Esophagus muscularis mucosa (tissue), 4 donors: ENCODE results near the gene ATOX1. TPM values are rescaled to one million over a fixed set of nuclear protein-coding genes. Genes with fewer than 3 reads are reported as not detected.
A peak's percentile ranks its signal among the peaks of the same experiment; 100 is the strongest.

Source experiments
- DNase-seq: peaks from one replicate; pipeline ENCODE4 v3.0.0-alpha.2; 2017; ENCODE audit errors: extremely low spot score
- H3K27ac ChIP-seq, 4 donors: fragments of 200-600 bp; sonication (generic); replicated peaks in 1 of 4; 1 replicate in 3 of 4; 2 replicates in 1 of 4; pipeline ENCODE4 v1.5.1; 2016 to 2019; ENCODE audit warnings: mild to moderate bottlenecking in 1 of 4
- H3K27me3 ChIP-seq, 4 donors: fragments of 200-600 bp; sonication (generic); one replicate each; pipeline versions ENCODE4 v1.5.1 to v1.6.0; 2016 to 2019
- H3K36me3 ChIP-seq, 4 donors: fragments of 200-600 bp; sonication (generic); one replicate each; pipeline ENCODE4 v1.5.1; 2016 to 2019
- H3K4me1 ChIP-seq, 4 donors: fragments of 200-600 bp; sonication (generic); one replicate each; pipeline ENCODE4 v1.5.1; 2016 to 2019
- H3K4me3 ChIP-seq, 4 donors: fragments of 200-600 bp; sonication (generic); 1 replicate in 2 of 4; 2 replicates in 2 of 4; pipeline ENCODE4 v1.5.1; 2016 to 2019; ENCODE audit warnings: mild to moderate bottlenecking in 4 of 4, moderate library complexity in 1 of 4
- H3K9me3 ChIP-seq, 4 donors: fragments of 200-600 bp; sonication (generic); 1 replicate in 3 of 4; 2 replicates in 1 of 4; pipeline ENCODE4 v1.5.1; 2016 to 2019
- CTCF ChIP-seq, 3 experiments: fragments of 200-600 bp in 2 of 3; fragments of 450-650 bp in 1 of 3; sonication (generic) in 2 of 3; IDR thresholded peaks; one replicate each; pipeline ENCODE4 v1.5.1; 2017 to 2019; ENCODE audit warnings: antibody characterized with exemption in 3 of 3, mild to moderate bottlenecking in 2 of 3, moderate library complexity in 1 of 3
- EP300 ChIP-seq: sonication (generic); formaldehyde crosslinking; IDR thresholded peaks from one replicate; pipeline ENCODE4 v1.6.1; 2017; ENCODE audit warnings: antibody characterized with exemption
- POLR2A ChIP-seq: fragments of 450-650 bp; IDR thresholded peaks from one replicate; pipeline ENCODE4 v1.6.1; 2017; ENCODE audit warnings: antibody characterized with exemption, moderate library complexity, mild to moderate bottlenecking, low read depth
- POLR2AphosphoS5 ChIP-seq, 2 donors: sonication (generic); formaldehyde crosslinking; IDR thresholded peaks; one replicate each; pipeline ENCODE4 v1.6.1; 2017; ENCODE audit warnings: antibody characterized with exemption in 2 of 2
- WGBS: methylation state at CpG from one replicate; pipeline ENCODE4 v1.1.5; 2018; 5-methylcytosine and 5-hydroxymethylcytosine counted together
- intact Hi-C: fragments of 100-400 bp; cut with DNase I; formaldehyde crosslinking; loops from one replicate; pipeline ENCODE4 v1.15.1; 2023
- total RNA-seq, 4 donors: library from RNA; depleted of rRNA; stranded (reverse); fragments of >200 nt; gene quantifications; one replicate each; pipeline versions ENCODE4 v1.1.0 to v1.2.1, GENCODE V29; 2016

The ATOX1 gene
- total RNA-seq, 4 donors from 2014 or later = 101 to 144 (median 114) TPM

- Histone ChIP-seq H3K9me3 (no peaks in the 10 kb centered on the region), H3K36me3 (no peaks in the 10 kb centered on the region), H3K27me3 (no peaks in the 10 kb centered on the region), H3K27ac (no peak overlapping the region), H3K4me3 (no peak overlapping the region), H3K4me1 (peaks cover 8 to 45% (median 39%) of the 10 kb centered on the region in 4 donors)
- intact Hi-C loops = loop anchor here (5.0 kb wide), 1 partner anchor 65 kb away; no protein-coding TSS in a partner anchor
- TF ChIP-seq EP300 = no peak
- no peak for TF ChIP-seq CTCF (IDR thresholded peaks at IDR 0.05)
- TF ChIP-seq POLR2AphosphoS5 (IDR thresholded peaks at IDR 0.05) = no peak
- DNase-seq = no peak
These were observed 36.5 kb downstream of the ATOX1 start for GRCh38 chr5:151721812-151722391.

GRCh38 chr5:151721087-151721646 is 37.3 kb downstream of the ATOX1 start:
- Histone ChIP-seq H3K4me3 (no peak overlapping the region), H3K9me3 (no peaks in the 10 kb centered on the region), H3K27me3 (no peaks in the 10 kb centered on the region), H3K4me1 (peaks cover 8 to 40% (median 33%) of the 10 kb centered on the region in 4 donors), H3K36me3 (no peaks in the 10 kb centered on the region), H3K27ac (no peak overlapping the region)
- 68% methylated on average over 3 of the region's 3 CpGs for WGBS
- TF ChIP-seq EP300 (no peak), CTCF (IDR thresholded peaks at IDR 0.05) (no peak), POLR2AphosphoS5 (IDR thresholded peaks at IDR 0.05) (no peak), POLR2A (no peak)
- DNase-seq = no peak
- intact Hi-C loops = loop anchor here (5.0 kb wide), 1 partner anchor 64 kb away; no protein-coding TSS in a partner anchor

- whole genome bisulfite sequencing = 81% methylated on average over 2 of the region's 2 CpGs
- no peaks in the 10 kb centered on the region for H3K36me3 ChIP-seq
- H3K27me3 ChIP-seq = no peaks in the 10 kb centered on the region
- H3K4me1 ChIP-seq = peaks cover 8 to 37% (median 31%) of the 10 kb centered on the region in 4 donors
- no peak overlapping the region for H3K27ac ChIP-seq
- intact Hi-C loops = loop anchor here (5.0 kb wide), 1 partner anchor 63 kb away; no protein-coding TSS in a partner anchor
- TF ChIP-seq POLR2AphosphoS5 (IDR thresholded peaks at IDR 0.05) = no peak
- TF ChIP-seq CTCF (IDR thresholded peaks at IDR 0.05) = no peak
- TF ChIP-seq POLR2A = no peak
- TF ChIP-seq EP300 = no peak
- no peak overlapping the region for H3K4me3 ChIP-seq
- H3K9me3 ChIP-seq = no peaks in the 10 kb centered on the region
- no peak for DNase-seq
These were observed 38.2 kb downstream of the ATOX1 start for GRCh38 chr5:151720215-151720614.

GRCh38 chr5:151719228-151720000 is 39.0 kb downstream of the ATOX1 start:
- Histone ChIP-seq H3K4me1 (peaks cover 8 to 37% (median 29%) of the 10 kb centered on the region in 4 donors), H3K27ac (peak overlapping the region; percentile 13 to 45 (median 36)), H3K36me3 (no peaks in the 10 kb centered on the region), H3K9me3 (no peaks in the 10 kb centered on the region), H3K4me3 (no peak overlapping the region), H3K27me3 (no peaks in the 10 kb centered on the region)
- DNase-seq = no peak
- 82% methylated on average over 6 of the region's 6 CpGs for WGBS
- intact Hi-C loops = no loop called here
- peak; percentile 52 to 75 (median 61) for TF ChIP-seq CTCF (IDR thresholded peaks at IDR 0.05)
- no peak for TF ChIP-seq POLR2A
